CD4-positive, alpha-beta T cell treated with Interleukin-4 for 1 hour (primary cell): ENCODE results near the gene RXRB.

Source experiments
- DNase-seq, 2 donors: peaks; one replicate each; pipeline ENCODE4 v3.0.0-alpha.2; 2020 to 2022

Gene RXRB

GRCh38 chr6:33211666-33212422, 11.4 kb upstream of the RXRB start:
- DNase-seq: no peak

- DNase-seq: no peak
Observed at GRCh38 chr6:33211136-33211535, 10.7 kb upstream of the RXRB start.

GRCh38 chr6:33209856-33210255, 9.4 kb upstream of the RXRB start:
- no peak for DNase-seq

GRCh38 chr6:33208091-33208967, 7.9 kb upstream of the RXRB start, which contains the start of gene RING1:
Gene RING1 (plus strand): TSS chr6:33208500. CDS start chr6:33208823, 323 bp downstream.
- DNase-seq: peak; percentile 87 to 88

GRCh38 chr6:33207552-33208090, 7.2 kb upstream of the RXRB start:
- peak in 1 of 2 donors; percentile 28 for DNase-seq

- no peak for DNase-seq
Observed at GRCh38 chr6:33206864-33207551, 6.5 kb upstream of the RXRB start.

- no peak for DNase-seq
Observed at GRCh38 chr6:33206027-33206863, 5.8 kb upstream of the RXRB start.

GRCh38 chr6:33205191-33206026, 4.9 kb upstream of the RXRB start:
- no peak for DNase-seq

- peak; percentile 92 to 93 for DNase-seq
Observed at GRCh38 chr6:33204415-33205190, 4.1 kb upstream of the RXRB start, which contains the start of gene HSD17B8. Gene HSD17B8 (plus strand): TSS chr6:33204655. CDS start chr6:33204669, 14 bp downstream.

- DNase-seq: no peak
Observed at GRCh38 chr6:33204165-33204414, 3.6 kb upstream of the RXRB start.

- DNase-seq: no peak
Observed at GRCh38 chr6:33203443-33204164, 3.1 kb upstream of the RXRB start.

- DNase-seq: no peak
Observed at GRCh38 chr6:33202799-33203198, 2.3 kb upstream of the RXRB start.

- DNase-seq: no peak
Observed at GRCh38 chr6:33201935-33202334, 1.5 kb upstream of the RXRB start.

GRCh38 chr6:33201147-33201545, 681 bp upstream of the RXRB start:
- no peak for DNase-seq

- DNase-seq: peak in 1 of 2 donors; percentile 74
Observed at GRCh38 chr6:33199687-33200218, 712 bp downstream of the RXRB start.

- no peak for DNase-seq
Observed at GRCh38 chr6:33198853-33199436, 1.5 kb downstream of the RXRB start.

GRCh38 chr6:33198159-33198852, 2.2 kb downstream of the RXRB start:
- no peak for DNase-seq

GRCh38 chr6:33197431-33198048, 2.9 kb downstream of the RXRB start:
- peak; percentile 43 to 74 for DNase-seq
